Coronary artery (tissue), 2 donors: ENCODE data around the gene NEK9.

ENCODE experiments used
- DNase-seq: peaks from one replicate; pipeline ENCODE4 v3.0.0-alpha.2; 2017; ENCODE audit warnings: low spot score
- H3K27ac ChIP-seq, 2 donors: fragments of 200-600 bp; sonication (generic); one replicate each; pipeline ENCODE4 v1.5.1; 2016 to 2019
- H3K4me3 ChIP-seq: fragments of 200-600 bp; sonication (generic); 2 replicates; pipeline ENCODE4 v1.5.1; 2016; ENCODE audit warnings: mild to moderate bottlenecking, moderate library complexity
- CTCF ChIP-seq: fragments of 200-600 bp; sonication (generic); IDR thresholded peaks from one replicate; pipeline ENCODE4 v1.5.1; 2019; ENCODE audit warnings: antibody characterized with exemption

Gene NEK9

GRCh38 chr14:75109877-75110276 is 17.0 kb downstream of the NEK9 start:
- no peak for TF ChIP-seq CTCF
- no peak overlapping the region for H3K4me3 ChIP-seq
- DNase-seq = no peak
- H3K27ac ChIP-seq = no peak overlapping the region

- Histone ChIP-seq H3K4me3 (no peak overlapping the region), H3K27ac (no peak overlapping the region)
- DNase-seq = no peak
- TF ChIP-seq CTCF = no peak
Observed at GRCh38 chr14:75107186-75107585, 19.7 kb downstream of the NEK9 start.

- TF ChIP-seq CTCF = no peak
- DNase-seq = no peak
- H3K27ac ChIP-seq = no peak overlapping the region
- no peak overlapping the region for H3K4me3 ChIP-seq
Observed at GRCh38 chr14:75101491-75101890, 25.4 kb downstream of the NEK9 start.

DNA sequence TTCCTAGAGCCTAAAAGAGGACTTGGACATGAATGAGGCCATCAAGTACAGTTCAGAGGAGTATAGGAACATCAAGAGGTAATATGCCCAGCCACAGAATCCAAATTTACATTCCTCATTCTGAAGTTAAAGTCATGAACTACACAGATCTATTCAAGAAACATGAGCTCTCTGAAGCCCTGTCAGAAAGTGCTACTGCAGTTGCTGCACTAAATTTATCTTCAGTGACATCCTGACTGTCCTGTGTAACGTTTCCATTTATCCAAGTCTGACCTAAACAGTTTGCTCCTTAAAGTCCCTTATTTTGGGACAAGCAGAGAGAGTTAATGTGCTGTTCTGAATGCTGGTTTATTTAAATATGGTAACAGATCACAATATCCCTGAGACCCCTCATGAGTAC is 28.2 kb downstream of the NEK9 start:
- TF ChIP-seq CTCF = no peak
- Histone ChIP-seq H3K4me3 (no peak overlapping the region), H3K27ac (no peak overlapping the region)
- no peak for DNase-seq

GRCh38 chr14:75098212-75098611 is 28.6 kb downstream of the NEK9 start:
- no peak for TF ChIP-seq CTCF
- no peak for DNase-seq
- Histone ChIP-seq H3K4me3 (no peak overlapping the region), H3K27ac (no peak overlapping the region)

DNA sequence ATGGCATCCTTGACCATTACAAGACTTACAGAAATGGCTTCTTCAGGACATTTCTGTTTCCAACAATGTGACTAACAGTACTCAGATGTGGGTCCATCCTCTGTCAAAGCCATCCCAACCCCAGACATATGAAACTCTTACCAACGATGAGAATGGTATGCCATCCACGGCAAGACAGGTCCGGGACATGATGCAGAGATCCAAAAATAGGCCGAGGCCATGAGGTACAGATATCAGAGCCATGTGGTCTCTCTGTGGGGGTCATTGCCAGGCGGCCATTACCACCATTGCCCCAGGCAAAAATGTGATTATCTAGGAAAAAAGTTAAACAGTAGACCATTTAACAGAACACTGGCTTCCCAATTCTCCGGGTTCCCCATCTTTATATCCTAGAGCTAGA is 29.9 kb downstream of the NEK9 start:
- DNase-seq = no peak
- Histone ChIP-seq H3K27ac (no peak overlapping the region), H3K4me3 (no peak overlapping the region)
- no peak for TF ChIP-seq CTCF

DNA sequence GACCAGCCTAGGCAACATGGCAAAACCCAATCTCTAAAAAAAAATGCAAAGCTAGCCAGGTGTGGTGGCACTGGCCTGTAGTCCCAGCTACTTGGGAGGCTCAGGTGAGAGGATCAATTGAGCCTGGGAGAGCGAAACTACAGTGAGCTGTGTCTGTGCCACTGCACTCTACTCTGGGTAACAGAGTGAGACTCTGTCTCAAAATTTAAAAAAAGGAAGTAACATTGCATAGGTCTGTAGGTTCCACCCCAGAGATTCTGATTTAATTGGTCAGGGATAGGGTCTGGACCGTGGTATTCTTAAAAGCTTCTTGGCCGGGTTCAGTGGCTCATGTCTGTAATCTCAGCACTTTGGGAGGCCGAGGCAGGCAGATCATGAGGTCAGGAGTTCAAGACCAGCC is 31.2 kb downstream of the NEK9 start:
- Histone ChIP-seq H3K27ac (no peak overlapping the region), H3K4me3 (no peak overlapping the region)
- no peak for DNase-seq
- TF ChIP-seq CTCF = no peak
